DMS79 (cell line): ENCODE data around the gene SPG7.

Experiments
- DNase-seq: peaks from one replicate; lab custom pipeline; 2025; lab: John Stamatoyannopoulos, UW

Gene SPG7

DNA sequence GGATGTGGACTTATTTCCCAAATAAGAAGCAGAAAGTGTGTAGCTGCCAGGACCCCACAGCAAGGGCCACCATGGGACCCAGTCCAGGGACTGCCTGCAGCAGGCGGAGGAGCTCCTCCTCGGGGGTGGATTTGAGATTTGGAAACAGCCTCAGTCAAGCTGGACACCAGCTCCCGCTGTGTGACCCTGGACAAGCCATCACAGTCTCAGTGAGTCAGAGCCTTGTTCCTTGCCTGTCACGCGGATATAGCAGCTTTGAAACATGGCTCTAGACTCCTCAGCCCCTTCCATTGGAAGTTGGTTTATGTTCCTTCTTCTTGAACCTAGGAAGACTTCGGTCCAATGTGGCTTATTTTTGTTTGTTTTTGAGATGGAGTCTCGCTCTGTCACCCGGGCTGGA, 92.8 kb downstream of the SPG7 start:
- DNase-seq, result no peak

DNA sequence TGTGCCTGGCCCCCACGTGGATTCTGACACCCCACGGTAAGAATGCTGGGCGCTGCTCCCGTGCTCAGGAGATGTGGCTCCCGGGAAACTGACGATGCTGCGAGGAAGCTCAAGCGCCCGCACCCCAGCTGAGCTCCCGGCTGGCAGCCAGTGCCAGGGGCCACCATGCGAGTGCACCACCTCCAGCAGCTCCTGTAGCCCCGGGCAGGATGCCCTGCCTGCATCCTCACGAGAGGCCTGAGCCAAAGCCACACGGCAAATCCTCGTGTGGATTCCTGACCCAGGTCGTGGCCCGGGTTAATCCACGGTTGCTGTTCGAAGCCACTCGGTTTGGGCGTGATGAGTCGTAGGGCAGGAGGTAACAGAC, 93.7 kb downstream of the SPG7 start:
- DNase-seq, result no peak

DNA sequence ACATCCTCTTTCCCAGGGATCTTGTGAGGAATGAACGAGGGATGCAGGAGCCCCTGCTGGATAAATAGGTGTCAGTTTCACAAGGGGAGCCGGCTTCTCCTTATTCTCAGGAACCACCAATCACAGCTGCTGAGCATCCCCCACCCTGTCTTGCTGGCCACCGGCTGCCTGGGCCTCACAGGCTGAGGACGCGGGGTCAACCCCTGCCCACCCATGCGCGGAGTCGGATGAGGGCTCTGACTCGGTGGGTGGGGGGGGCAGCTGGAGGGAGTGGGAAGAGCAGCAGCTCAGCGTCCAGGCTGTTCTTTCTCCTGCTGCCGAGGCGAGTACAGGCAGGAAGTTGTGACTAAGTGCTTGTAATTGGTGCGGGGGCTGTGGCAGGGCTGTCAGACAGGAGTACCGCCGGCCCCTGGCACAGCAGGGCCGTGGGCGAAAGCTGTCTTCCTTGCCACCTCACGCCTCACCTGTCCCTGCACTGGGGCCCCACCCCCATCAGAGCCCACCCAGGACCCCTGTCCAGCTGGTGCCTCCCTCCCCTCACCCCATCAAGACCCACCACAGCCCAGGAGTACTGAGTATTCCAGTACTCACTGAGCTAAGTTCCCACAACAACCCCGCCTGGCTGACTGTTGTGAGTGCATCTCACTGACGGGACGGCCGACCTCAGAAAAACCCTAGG, 94.2 kb downstream of the SPG7 start:
- DNase-seq, result no peak

DNA sequence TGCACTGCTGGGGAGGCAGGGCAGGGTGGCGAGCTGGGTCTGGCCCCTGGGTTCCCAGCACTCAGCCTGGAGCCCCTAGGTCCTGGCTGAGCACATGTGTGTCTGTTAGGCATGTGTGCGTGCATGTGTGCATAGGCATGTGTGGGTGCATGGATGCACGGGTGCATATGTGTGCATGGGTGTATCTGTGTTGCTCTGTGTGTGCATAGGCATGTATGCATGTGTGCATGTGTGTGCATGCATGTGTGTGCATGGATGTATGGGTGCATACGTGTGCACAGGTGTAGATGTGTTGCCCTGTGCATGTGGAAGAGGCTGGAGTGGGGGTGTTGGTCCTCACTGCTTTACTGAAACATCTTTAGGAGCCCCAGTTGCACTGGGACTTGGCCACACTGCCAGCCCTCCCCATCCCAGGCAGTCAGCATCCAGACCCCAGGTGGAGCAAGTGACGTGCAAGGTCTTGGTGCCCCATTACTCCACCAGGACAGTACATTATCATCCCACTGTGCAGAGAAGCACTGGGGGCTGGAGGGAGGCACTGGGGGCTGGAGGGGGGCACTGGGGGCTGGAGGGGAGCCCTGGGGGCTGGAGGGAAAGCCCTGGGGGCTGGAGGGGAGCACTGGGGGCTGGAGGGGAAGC, 94.9 kb downstream of the SPG7 start:
- no peak for DNase-seq

DNA sequence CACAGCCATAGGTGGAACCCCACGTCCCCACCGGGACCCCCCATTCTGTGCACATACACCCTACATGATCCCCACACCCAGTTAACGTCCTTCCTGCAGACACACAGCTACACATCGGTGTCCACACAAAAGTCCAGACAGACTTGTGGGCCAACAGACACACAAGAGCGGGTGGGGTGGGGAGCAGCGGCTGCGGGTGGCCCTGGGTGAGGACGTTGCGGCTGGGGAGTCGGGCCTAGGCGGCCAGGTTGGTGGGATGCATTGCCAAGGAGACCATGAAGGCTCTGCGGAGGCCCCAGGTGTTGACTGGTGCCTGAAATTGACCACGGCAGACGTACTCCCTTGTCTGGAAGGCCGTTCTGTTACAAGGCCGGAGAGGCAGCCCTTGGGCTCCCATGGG, 96.6 kb downstream of the SPG7 start:
- DNase-seq, result no peak

DNA sequence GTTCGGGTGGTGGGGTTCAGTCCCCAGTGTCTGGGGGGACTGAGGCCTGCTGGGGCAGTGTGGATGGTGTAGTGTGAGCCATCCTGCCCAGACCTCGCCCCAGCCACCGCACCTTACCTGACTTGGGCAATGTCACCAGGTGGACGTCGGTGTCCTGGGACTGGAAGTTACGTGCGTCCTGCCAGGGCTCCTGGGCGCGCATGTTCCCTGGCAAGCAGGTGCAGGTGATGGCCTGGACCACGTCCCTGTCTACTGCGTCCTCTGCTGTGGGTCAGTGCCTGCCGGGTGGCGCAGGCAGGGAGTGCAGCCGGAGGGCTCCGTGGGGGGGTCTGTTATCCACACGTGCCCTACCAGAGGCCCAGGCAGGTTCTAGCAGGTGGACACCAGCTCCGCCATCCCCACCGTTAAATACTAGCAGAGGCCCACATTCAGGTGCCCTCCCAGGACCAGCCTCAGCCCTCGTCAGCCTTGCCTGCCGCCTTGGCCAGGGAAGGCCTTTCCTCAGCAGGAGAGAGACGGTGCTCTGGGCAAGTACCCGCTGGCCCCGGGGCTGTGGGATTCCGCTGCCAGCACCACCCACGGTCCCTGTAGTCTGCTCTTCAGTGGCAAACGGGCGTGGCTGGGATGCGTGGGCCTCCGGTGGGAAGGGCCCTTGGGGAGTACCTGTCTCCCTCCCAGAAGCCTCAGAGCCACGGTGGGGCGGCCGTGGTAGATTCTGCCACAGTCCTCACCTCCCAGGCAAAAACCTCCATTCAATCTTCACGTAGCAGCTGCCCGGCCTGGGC, 97.2 kb downstream of the SPG7 start:
- no peak for DNase-seq

DNA sequence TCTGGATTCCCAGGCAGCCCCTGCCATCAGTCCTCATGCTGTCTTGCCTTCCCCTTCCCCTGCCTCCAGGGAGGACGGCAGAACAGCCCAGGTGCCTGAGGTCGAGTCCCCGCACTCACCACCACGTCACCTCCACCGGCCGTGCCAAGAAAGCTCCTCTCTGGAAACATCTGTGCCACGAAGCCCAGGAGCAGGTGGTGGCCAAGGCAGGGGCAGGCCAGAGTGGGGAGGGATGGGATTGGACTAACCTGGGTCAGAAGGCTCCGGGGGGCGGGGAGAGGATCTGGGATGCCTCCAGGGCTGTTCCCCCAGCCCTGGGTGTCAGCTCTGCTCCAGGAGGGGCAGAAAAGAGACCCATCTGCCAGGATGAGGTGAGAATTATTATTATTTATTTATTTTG, 97.8 kb downstream of the SPG7 start:
- no peak for DNase-seq
